Loucy (cell line): ENCODE data around the gene CSN2.

Source experiments
- H2AFZ ChIP-seq: fragments of 200-600 bp; sonication (generic); 2 replicates; pipeline ENCODE4 v1.6.0; 2016; ENCODE audit warnings: antibody characterized with exemption, mild to moderate bottlenecking, low read length, moderate library complexity
- H3F3A ChIP-seq: fragments of 200-600 bp; 2 replicates; pipeline ENCODE4 v1.6.0; 2016; ENCODE audit warnings: antibody characterized with exemption, low read depth, mild to moderate bottlenecking
- H3K27me3 ChIP-seq: fragments of 200-600 bp; sonication (generic); 2 replicates; pipeline ENCODE4 v1.6.1; 2014; ENCODE audit warnings: low read length, mild to moderate bottlenecking; ENCODE audit not compliant: insufficient read depth, poor library complexity, severe bottlenecking
- H3K36me3 ChIP-seq: fragments of 200-600 bp; sonication (generic); 2 replicates; pipeline ENCODE4 v1.6.1; 2016; ENCODE audit warnings: low read length; ENCODE audit not compliant: insufficient read depth
- H3K4me1 ChIP-seq: fragments of 200-600 bp; sonication (generic); 2 replicates; pipeline ENCODE4 v1.5.1; 2014; ENCODE audit warnings: low read length, mild to moderate bottlenecking; ENCODE audit not compliant: insufficient read depth, poor library complexity, severe bottlenecking
- H3K4me2 ChIP-seq: fragments of 200-600 bp; sonication (generic); 2 replicates; pipeline ENCODE4 v1.6.0; 2014; ENCODE audit warnings: antibody characterized with exemption, low read length, low read depth, mild to moderate bottlenecking; ENCODE audit not compliant: poor library complexity, severe bottlenecking
- H3K4me3 ChIP-seq: fragments of 200-600 bp; sonication (generic); 2 replicates; pipeline ENCODE4 v1.5.1; 2014; ENCODE audit warnings: low read length, mild to moderate bottlenecking, mixed read lengths; ENCODE audit not compliant: poor library complexity, severe bottlenecking
- H3K79me2 ChIP-seq: fragments of 200-600 bp; sonication (generic); 2 replicates; pipeline ENCODE4 v1.6.1; 2014; ENCODE audit warnings: low read length; ENCODE audit not compliant: insufficient read depth
- H3K9ac ChIP-seq: fragments of 200-600 bp; sonication (generic); 2 replicates; pipeline ENCODE4 v1.6.0; 2014; ENCODE audit warnings: mild to moderate bottlenecking, low read depth, low read length, moderate library complexity; ENCODE audit not compliant: poor library complexity, severe bottlenecking
- H3K9me2 ChIP-seq: fragments of 200-600 bp; sonication (generic); replicated peaks from 2 replicates; pipeline ENCODE4 v1.6.1; 2016; ENCODE audit warnings: low read depth, low read length, mixed read lengths
- H3K9me3 ChIP-seq: fragments of 200-600 bp; sonication (generic); 2 replicates; pipeline ENCODE4 v1.6.1; 2014; ENCODE audit warnings: mild to moderate bottlenecking, antibody characterized with exemption, low read length, low read depth; ENCODE audit not compliant: insufficient read depth
- H4K20me1 ChIP-seq: fragments of 200-600 bp; sonication (generic); 2 replicates; pipeline ENCODE4 v1.6.0; 2014; ENCODE audit warnings: antibody characterized with exemption, low read length, mild to moderate bottlenecking; ENCODE audit not compliant: insufficient read depth, poor library complexity, severe bottlenecking
- EZH2phosphoT487 ChIP-seq: fragments of 200-600 bp; IDR thresholded peaks from 2 replicates; pipeline ENCODE4 v1.6.1; 2018; ENCODE audit warnings: antibody characterized with exemption, mild to moderate bottlenecking, moderate library complexity, borderline replicate concordance
- TF ChIP-seq, protein P1 (sequence below): fragments of 200-600 bp; sonication (generic); conservative IDR thresholded peaks from 2 replicates; pipeline ENCODE4 v1.5.1; 2014; ENCODE audit warnings: mild to moderate bottlenecking, antibody characterized with exemption, low read length

CSN2 gene

DNA sequence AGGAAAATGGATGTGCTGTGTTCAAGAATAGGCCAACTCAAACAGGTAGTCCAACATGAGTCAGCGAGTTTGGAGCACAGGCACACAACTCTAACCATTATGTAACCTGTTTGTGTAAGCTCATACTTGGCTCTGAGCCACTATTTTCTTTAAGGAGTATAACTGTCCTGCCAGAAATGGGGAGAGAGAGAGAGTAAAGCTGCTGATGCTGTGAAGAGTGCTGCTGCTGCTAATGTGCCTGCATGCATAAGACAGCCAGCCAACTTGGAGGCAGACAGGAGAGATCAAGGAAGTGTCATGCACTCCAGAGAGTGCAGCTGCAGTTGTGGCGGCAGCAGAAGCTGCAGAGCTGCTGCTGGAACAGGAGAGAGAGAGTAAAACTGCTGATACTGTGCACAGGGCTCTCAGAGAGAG, 18.5 kb upstream of the CSN2 start:
- no peaks in the 10 kb centered on the region for H3K9me3 ChIP-seq
- no peaks in the 10 kb centered on the region for H3K9me2 ChIP-seq
- no peak overlapping the region for H3K4me2 ChIP-seq
- H3K79me2 ChIP-seq, result no peaks in the 10 kb centered on the region
- H3K4me3 ChIP-seq, result no peak overlapping the region
- H3K27me3 ChIP-seq, result no peaks in the 10 kb centered on the region
- no peaks in the 10 kb centered on the region for H3K4me1 ChIP-seq
- no peak for TF ChIP-seq EZH2phosphoT487
- TF ChIP-seq, protein P1, sequence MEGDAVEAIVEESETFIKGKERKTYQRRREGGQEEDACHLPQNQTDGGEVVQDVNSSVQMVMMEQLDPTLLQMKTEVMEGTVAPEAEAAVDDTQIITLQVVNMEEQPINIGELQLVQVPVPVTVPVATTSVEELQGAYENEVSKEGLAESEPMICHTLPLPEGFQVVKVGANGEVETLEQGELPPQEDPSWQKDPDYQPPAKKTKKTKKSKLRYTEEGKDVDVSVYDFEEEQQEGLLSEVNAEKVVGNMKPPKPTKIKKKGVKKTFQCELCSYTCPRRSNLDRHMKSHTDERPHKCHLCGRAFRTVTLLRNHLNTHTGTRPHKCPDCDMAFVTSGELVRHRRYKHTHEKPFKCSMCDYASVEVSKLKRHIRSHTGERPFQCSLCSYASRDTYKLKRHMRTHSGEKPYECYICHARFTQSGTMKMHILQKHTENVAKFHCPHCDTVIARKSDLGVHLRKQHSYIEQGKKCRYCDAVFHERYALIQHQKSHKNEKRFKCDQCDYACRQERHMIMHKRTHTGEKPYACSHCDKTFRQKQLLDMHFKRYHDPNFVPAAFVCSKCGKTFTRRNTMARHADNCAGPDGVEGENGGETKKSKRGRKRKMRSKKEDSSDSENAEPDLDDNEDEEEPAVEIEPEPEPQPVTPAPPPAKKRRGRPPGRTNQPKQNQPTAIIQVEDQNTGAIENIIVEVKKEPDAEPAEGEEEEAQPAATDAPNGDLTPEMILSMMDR, result no peak
- no peaks in the 10 kb centered on the region for H4K20me1 ChIP-seq
- H3K36me3 ChIP-seq, result no peaks in the 10 kb centered on the region
- no peaks in the 10 kb centered on the region for H3F3A ChIP-seq
- no peak overlapping the region for H2AFZ ChIP-seq
- H3K9ac ChIP-seq, result no peak overlapping the region

DNA sequence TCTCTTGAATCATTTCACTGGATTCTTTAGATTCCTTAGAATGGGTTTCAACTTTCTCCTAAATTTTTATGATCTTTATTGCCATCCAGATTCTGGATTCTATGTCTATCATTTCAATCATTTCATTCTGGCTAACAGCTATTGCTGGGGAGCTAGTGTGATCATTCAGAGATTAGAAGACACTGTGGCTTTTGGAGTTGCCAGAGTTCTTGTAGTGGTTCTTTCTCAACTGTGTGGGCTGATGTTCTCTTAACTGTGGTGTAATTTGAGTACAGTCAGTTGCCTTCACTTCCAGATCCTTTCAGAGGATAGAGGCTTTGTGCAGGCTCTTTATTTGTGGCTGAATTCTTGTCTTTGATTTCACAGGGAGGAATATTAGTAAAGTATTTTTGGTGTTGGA, 12.1 kb upstream of the CSN2 start:
- no peaks in the 10 kb centered on the region for H3K4me1 ChIP-seq
- H3K9me2 ChIP-seq, result no peaks in the 10 kb centered on the region
- H3K27me3 ChIP-seq, result no peaks in the 10 kb centered on the region
- no peaks in the 10 kb centered on the region for H3K36me3 ChIP-seq
- H3K4me2 ChIP-seq, result no peak overlapping the region
- H2AFZ ChIP-seq, result no peak overlapping the region
- H3F3A ChIP-seq, result no peaks in the 10 kb centered on the region
- no peak overlapping the region for H3K9ac ChIP-seq
- TF ChIP-seq, protein P1, result no peak
- TF ChIP-seq EZH2phosphoT487, result no peak
- no peaks in the 10 kb centered on the region for H4K20me1 ChIP-seq
- H3K9me3 ChIP-seq, result no peaks in the 10 kb centered on the region
- H3K79me2 ChIP-seq, result no peaks in the 10 kb centered on the region
- H3K4me3 ChIP-seq, result no peak overlapping the region

DNA sequence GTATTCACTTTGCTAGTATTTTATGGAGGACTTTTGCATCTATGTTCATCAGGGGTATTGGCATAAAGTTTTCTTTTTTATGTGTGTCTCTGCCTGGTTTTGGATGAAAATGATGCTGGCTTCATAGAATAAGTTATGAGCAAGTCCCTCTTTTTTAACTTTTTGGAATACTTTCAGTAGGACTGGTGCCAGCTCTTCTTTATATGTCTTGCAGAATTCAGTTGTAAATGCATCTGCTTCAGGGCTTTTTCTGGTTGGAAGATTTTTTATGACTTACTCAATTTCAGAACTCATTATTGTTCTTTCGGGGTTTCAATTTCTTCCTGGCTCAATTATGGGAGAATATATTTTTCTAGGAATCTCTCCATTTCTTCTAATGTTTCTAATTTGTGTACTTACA, 9.1 kb upstream of the CSN2 start:
- no peaks in the 10 kb centered on the region for H3K79me2 ChIP-seq
- TF ChIP-seq EZH2phosphoT487, result no peak
- TF ChIP-seq, protein P1, result no peak

More for the DNA sequence above, 9.1 kb upstream of the CSN2 start:
- Histone ChIP-seq H3K9me2 (no peaks in the 10 kb centered on the region), H3K27me3 (no peaks in the 10 kb centered on the region), H3K4me2 (no peak overlapping the region), H3F3A (no peaks in the 10 kb centered on the region), H2AFZ (no peak overlapping the region), H3K9me3 (no peaks in the 10 kb centered on the region), H3K4me3 (no peak overlapping the region), H4K20me1 (no peaks in the 10 kb centered on the region), H3K36me3 (no peaks in the 10 kb centered on the region), H3K9ac (no peak overlapping the region), H3K4me1 (no peaks in the 10 kb centered on the region)
